ENCODE results near the gene C1RL.

GRCh38 chr12:7093486-7093885, 15.5 kb downstream of the C1RL start:
- TF ChIP-seq CTCF (IDR thresholded peaks at IDR 0.05) (no peak), POLR2A (IDR thresholded peaks at IDR 0.05) (no peak)

All from ovary (tissue), 3 donors.